ENCODE measurements around the gene ADARB2.
"Not testable (repeated sequence)": the region's sequence is repeated elsewhere in the genome, so short reads cannot be mapped to it uniquely, and the experiment has no call there.

The ADARB2 gene

GRCh38 chr10:1774796-1775195 is 37.5 kb upstream of the ADARB2 start:
- TF ChIP-seq, protein P1, sequence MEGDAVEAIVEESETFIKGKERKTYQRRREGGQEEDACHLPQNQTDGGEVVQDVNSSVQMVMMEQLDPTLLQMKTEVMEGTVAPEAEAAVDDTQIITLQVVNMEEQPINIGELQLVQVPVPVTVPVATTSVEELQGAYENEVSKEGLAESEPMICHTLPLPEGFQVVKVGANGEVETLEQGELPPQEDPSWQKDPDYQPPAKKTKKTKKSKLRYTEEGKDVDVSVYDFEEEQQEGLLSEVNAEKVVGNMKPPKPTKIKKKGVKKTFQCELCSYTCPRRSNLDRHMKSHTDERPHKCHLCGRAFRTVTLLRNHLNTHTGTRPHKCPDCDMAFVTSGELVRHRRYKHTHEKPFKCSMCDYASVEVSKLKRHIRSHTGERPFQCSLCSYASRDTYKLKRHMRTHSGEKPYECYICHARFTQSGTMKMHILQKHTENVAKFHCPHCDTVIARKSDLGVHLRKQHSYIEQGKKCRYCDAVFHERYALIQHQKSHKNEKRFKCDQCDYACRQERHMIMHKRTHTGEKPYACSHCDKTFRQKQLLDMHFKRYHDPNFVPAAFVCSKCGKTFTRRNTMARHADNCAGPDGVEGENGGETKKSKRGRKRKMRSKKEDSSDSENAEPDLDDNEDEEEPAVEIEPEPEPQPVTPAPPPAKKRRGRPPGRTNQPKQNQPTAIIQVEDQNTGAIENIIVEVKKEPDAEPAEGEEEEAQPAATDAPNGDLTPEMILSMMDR (IDR thresholded peaks at IDR 0.05; ENCODE audit: borderline replicate concordance, insufficient read depth, low read depth, low read length): no peak
- H3K4me3 ChIP-seq (ENCODE audit: low read depth, low read length): no peak overlapping the region

GRCh38 chr10:1773204-1773603 is 35.9 kb upstream of the ADARB2 start:
- H3K4me3 ChIP-seq (ENCODE audit: low read depth, low read length): not testable (repeated sequence)

DNA sequence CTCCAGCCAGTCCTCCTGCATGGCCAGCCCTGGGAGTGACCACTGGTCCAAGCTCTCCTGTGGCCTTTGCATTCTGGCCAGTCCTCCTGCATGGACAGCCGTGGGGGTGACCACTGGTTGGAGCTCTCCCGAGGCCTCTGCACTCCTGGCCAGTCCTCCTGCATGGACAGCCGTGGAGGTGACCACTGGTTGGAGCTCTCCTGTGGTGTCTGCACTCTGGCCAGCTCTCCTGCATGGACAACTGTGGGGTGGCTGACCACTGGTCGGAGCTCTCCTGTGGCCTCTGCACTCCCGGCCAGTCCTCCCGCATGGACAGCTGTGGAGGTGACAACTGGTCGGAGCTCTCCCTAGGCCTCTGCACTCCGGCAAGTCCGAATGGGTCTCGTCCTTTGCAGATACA is 28.7 kb upstream of the ADARB2 start:
- TF ChIP-seq, protein P1 (IDR thresholded peaks at IDR 0.05; ENCODE audit: borderline replicate concordance, insufficient read depth, low read depth, low read length): no peak
- H3K4me3 ChIP-seq (ENCODE audit: low read depth, low read length): no peak overlapping the region

DNA sequence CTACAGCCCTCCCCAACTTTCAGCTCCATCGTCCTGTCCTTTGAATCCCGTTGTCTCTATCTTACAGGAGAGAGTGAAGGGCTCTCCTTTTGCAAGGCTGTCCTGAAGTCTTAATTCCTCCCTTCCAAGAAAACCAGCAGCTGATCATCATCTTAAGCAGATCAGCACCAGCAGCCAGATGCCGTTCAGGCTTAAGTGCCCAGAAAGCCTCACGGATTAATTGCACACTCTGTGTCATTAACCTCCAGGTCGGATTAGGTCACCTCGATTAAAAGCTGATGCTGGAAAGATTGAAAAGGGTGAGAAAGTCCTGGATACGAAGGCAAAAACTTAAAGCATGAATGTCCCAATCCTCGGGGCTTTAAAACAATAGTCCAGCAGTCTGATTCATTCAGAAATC is 24.8 kb upstream of the ADARB2 start:
- H3K4me3 ChIP-seq (ENCODE audit: low read depth, low read length): no peak overlapping the region
- TF ChIP-seq, protein P1 (IDR thresholded peaks at IDR 0.05; ENCODE audit: borderline replicate concordance, insufficient read depth, low read depth, low read length): no peak

DNA sequence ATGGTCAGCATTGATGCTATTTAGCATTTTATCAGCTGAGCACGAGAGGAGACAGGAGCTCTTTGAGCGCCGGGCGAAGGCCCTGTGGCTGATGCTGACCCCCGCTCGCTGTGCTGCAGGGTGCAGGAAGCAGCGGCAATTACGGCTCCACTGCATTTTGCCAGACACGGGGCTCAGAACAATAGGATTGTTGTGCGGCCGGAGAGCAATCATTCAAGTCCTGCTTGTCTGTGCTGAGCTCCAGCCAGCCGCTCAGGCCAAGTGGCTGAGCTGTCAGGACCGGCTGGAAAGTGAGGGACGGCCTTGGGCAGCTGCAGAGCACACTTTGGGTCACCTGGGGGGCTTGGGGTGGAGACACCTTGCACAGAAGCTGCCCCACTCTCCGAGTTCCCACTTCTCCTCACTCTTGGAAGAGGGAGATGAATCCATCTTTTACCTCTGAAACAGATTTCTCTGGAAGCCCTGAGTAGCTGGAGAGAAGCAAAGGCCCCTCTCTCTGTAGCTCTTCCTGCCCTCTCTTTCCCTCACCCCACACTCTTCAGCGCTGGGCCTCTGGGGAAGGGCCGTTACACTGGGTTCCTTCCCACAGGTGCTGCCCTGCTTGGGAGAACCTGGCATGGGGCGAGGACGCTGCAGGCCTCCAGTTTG is 17.3 kb upstream of the ADARB2 start:
- TF ChIP-seq, protein P1 (IDR thresholded peaks at IDR 0.05; ENCODE audit: borderline replicate concordance, insufficient read depth, low read depth, low read length): no peak
- no peak overlapping the region for H3K4me3 ChIP-seq (ENCODE audit: low read depth, low read length)

- TF ChIP-seq, protein P1 (IDR thresholded peaks at IDR 0.05; ENCODE audit: borderline replicate concordance, insufficient read depth, low read depth, low read length): no peak
- no peak overlapping the region for H3K4me3 ChIP-seq (ENCODE audit: low read depth, low read length)
Measured at GRCh38 chr10:1752153-1752552, 14.8 kb upstream of the ADARB2 start.

DNA sequence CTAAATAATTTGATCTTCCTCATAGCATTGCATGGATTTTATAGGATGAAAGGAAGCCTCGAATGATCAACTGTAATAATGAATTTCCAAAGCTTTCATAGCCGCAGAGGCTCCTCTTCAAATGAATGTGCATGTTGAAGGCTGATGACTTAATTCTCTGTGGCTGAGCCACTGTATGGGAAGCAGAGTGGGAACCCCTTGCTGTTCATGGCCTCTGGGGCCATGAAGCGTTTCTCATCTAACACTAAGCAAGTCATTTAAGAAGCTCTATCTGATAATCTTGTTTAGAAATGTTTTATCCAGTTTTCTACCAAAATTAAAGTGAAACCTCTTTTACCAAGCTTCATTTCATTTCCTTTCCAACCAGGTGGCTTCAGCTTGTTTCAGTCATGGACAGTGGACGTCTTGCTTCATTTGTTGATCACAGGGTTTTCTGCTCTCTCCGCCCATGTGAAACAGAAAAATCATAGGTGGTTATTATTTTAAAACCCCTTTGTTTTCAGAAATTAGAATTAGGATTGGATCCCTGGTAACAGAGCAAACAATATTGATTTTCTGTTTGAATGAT is 10.3 kb upstream of the ADARB2 start:
- TF ChIP-seq, protein P1 (IDR thresholded peaks at IDR 0.05; ENCODE audit: borderline replicate concordance, insufficient read depth, low read depth, low read length): no peak
- no peak overlapping the region for H3K4me3 ChIP-seq (ENCODE audit: low read depth, low read length)

Measured in GM12875 (cell line).